Measurements from ENCODE around the gene SP140L.
"Not testable (repeated sequence)": the region's sequence is repeated elsewhere in the genome, so short reads cannot be mapped to it uniquely, and the experiment has no call there.

SP140L gene

GRCh38 chr2:230326453-230327417, at the start of gene SP140L:
TSS of gene SP140L (plus strand) at chr2:230327193. CDS start at chr2:230327270, 77 bp downstream.
- Histone ChIP-seq H3K9me3 (ENCODE audit: control insufficient read depth, low read length) (no peaks in the 10 kb centered on the region), H3K27me3 (ENCODE audit: control insufficient read depth, insufficient read depth, low read length) (peaks cover 4% of the 10 kb centered on the region), H3K9ac (ENCODE audit: low read length) (peak within 1 kb of the TSS; percentile 78), H3K36me3 (ENCODE audit: control insufficient read depth, insufficient read depth, low read length) (no peaks in the 10 kb centered on the region), H3K4me1 (ENCODE audit: control insufficient read depth, insufficient read depth, low read length) (peaks cover 7% of the 10 kb centered on the region), H3K4me3 (ENCODE audit: low read length) (peak within 1 kb of the TSS; percentile 64)

GRCh38 chr2:230282936-230283335, 44.1 kb upstream of the SP140L start:
- Histone ChIP-seq H3K4me3 (ENCODE audit: low read length) (no peak overlapping the region), H3K9ac (ENCODE audit: low read length) (no peak overlapping the region), H3K27me3 (ENCODE audit: control insufficient read depth, insufficient read depth, low read length) (no peaks in the 10 kb centered on the region), H3K9me3 (ENCODE audit: control insufficient read depth, low read length) (no peaks in the 10 kb centered on the region), H3K4me1 (ENCODE audit: control insufficient read depth, insufficient read depth, low read length) (no peaks in the 10 kb centered on the region), H3K36me3 (ENCODE audit: control insufficient read depth, insufficient read depth, low read length) (no peaks in the 10 kb centered on the region)

- H3K27me3 ChIP-seq (ENCODE audit: control insufficient read depth, insufficient read depth, low read length): no peaks in the 10 kb centered on the region
- no peaks in the 10 kb centered on the region for H3K9me3 ChIP-seq (ENCODE audit: control insufficient read depth, low read length)
- H3K9ac ChIP-seq (ENCODE audit: low read length): no peak overlapping the region
- H3K36me3 ChIP-seq (ENCODE audit: control insufficient read depth, insufficient read depth, low read length): no peaks in the 10 kb centered on the region
- H3K4me1 ChIP-seq (ENCODE audit: control insufficient read depth, insufficient read depth, low read length): no peaks in the 10 kb centered on the region
- no peak overlapping the region for H3K4me3 ChIP-seq (ENCODE audit: low read length)
Measured at GRCh38 chr2:230286048-230286447, 40.9 kb upstream of the SP140L start.

- not testable (repeated sequence) for H3K9ac ChIP-seq (ENCODE audit: low read length); H3K27me3 ChIP-seq (ENCODE audit: control insufficient read depth, insufficient read depth, low read length); H3K4me3 ChIP-seq (ENCODE audit: low read length); H3K4me1 ChIP-seq (ENCODE audit: control insufficient read depth, insufficient read depth, low read length); H3K36me3 ChIP-seq (ENCODE audit: control insufficient read depth, insufficient read depth, low read length); H3K9me3 ChIP-seq (ENCODE audit: control insufficient read depth, low read length)
Measured at GRCh38 chr2:230289311-230289710, 37.7 kb upstream of the SP140L start.

GRCh38 chr2:230295192-230295591, 31.8 kb upstream of the SP140L start:
- H3K9ac ChIP-seq (ENCODE audit: low read length): no peak overlapping the region
- H3K27me3 ChIP-seq (ENCODE audit: control insufficient read depth, insufficient read depth, low read length): no peaks in the 10 kb centered on the region

GRCh38 chr2:230296917-230297316, 30.1 kb upstream of the SP140L start:
- H3K9me3 ChIP-seq (ENCODE audit: control insufficient read depth, low read length): no peaks in the 10 kb centered on the region
- no peaks in the 10 kb centered on the region for H3K27me3 ChIP-seq (ENCODE audit: control insufficient read depth, insufficient read depth, low read length)
- H3K9ac ChIP-seq (ENCODE audit: low read length): no peak overlapping the region
- no peak overlapping the region for H3K4me3 ChIP-seq (ENCODE audit: low read length)
- no peaks in the 10 kb centered on the region for H3K4me1 ChIP-seq (ENCODE audit: control insufficient read depth, insufficient read depth, low read length)
- H3K36me3 ChIP-seq (ENCODE audit: control insufficient read depth, insufficient read depth, low read length): no peaks in the 10 kb centered on the region

More at GRCh38 chr2:230295192-230295591, 31.8 kb upstream of the SP140L start:
- Histone ChIP-seq H3K4me3 (ENCODE audit: low read length) (no peak overlapping the region), H3K9me3 (ENCODE audit: control insufficient read depth, low read length) (no peaks in the 10 kb centered on the region), H3K36me3 (ENCODE audit: control insufficient read depth, insufficient read depth, low read length) (no peaks in the 10 kb centered on the region), H3K4me1 (ENCODE audit: control insufficient read depth, insufficient read depth, low read length) (no peaks in the 10 kb centered on the region)

GRCh38 chr2:230299618-230300017, 27.4 kb upstream of the SP140L start:
- H3K9ac ChIP-seq (ENCODE audit: low read length): no peak overlapping the region
- no peaks in the 10 kb centered on the region for H3K9me3 ChIP-seq (ENCODE audit: control insufficient read depth, low read length)
- no peak overlapping the region for H3K4me3 ChIP-seq (ENCODE audit: low read length)
- no peaks in the 10 kb centered on the region for H3K36me3 ChIP-seq (ENCODE audit: control insufficient read depth, insufficient read depth, low read length)
- no peaks in the 10 kb centered on the region for H3K27me3 ChIP-seq (ENCODE audit: control insufficient read depth, insufficient read depth, low read length)
- no peaks in the 10 kb centered on the region for H3K4me1 ChIP-seq (ENCODE audit: control insufficient read depth, insufficient read depth, low read length)

GRCh38 chr2:230305416-230306275, 21.3 kb upstream of the SP140L start:
- no peak overlapping the region for H3K9ac ChIP-seq (ENCODE audit: low read length)
- H3K9me3 ChIP-seq (ENCODE audit: control insufficient read depth, low read length): no peaks in the 10 kb centered on the region
- no peak overlapping the region for H3K4me3 ChIP-seq (ENCODE audit: low read length)
- H3K36me3 ChIP-seq (ENCODE audit: control insufficient read depth, insufficient read depth, low read length): no peaks in the 10 kb centered on the region
- no peaks in the 10 kb centered on the region for H3K4me1 ChIP-seq (ENCODE audit: control insufficient read depth, insufficient read depth, low read length)
- no peaks in the 10 kb centered on the region for H3K27me3 ChIP-seq (ENCODE audit: control insufficient read depth, insufficient read depth, low read length)

GRCh38 chr2:230306474-230306873, 20.5 kb upstream of the SP140L start:
- no peaks in the 10 kb centered on the region for H3K4me1 ChIP-seq (ENCODE audit: control insufficient read depth, insufficient read depth, low read length)
- no peak overlapping the region for H3K4me3 ChIP-seq (ENCODE audit: low read length)
- no peak overlapping the region for H3K9ac ChIP-seq (ENCODE audit: low read length)
- no peaks in the 10 kb centered on the region for H3K9me3 ChIP-seq (ENCODE audit: control insufficient read depth, low read length)
- no peaks in the 10 kb centered on the region for H3K36me3 ChIP-seq (ENCODE audit: control insufficient read depth, insufficient read depth, low read length)
- no peaks in the 10 kb centered on the region for H3K27me3 ChIP-seq (ENCODE audit: control insufficient read depth, insufficient read depth, low read length)

GRCh38 chr2:230307485-230307884, 19.5 kb upstream of the SP140L start:
- no peaks in the 10 kb centered on the region for H3K4me1 ChIP-seq (ENCODE audit: control insufficient read depth, insufficient read depth, low read length)
- H3K27me3 ChIP-seq (ENCODE audit: control insufficient read depth, insufficient read depth, low read length): no peaks in the 10 kb centered on the region
- H3K4me3 ChIP-seq (ENCODE audit: low read length): no peak overlapping the region
- H3K36me3 ChIP-seq (ENCODE audit: control insufficient read depth, insufficient read depth, low read length): no peaks in the 10 kb centered on the region
- no peaks in the 10 kb centered on the region for H3K9me3 ChIP-seq (ENCODE audit: control insufficient read depth, low read length)
- no peak overlapping the region for H3K9ac ChIP-seq (ENCODE audit: low read length)

GRCh38 chr2:230308402-230309000, 18.5 kb upstream of the SP140L start:
- Histone ChIP-seq H3K9me3 (ENCODE audit: control insufficient read depth, low read length) (no peaks in the 10 kb centered on the region), H3K9ac (ENCODE audit: low read length) (no peak overlapping the region), H3K4me3 (ENCODE audit: low read length) (no peak overlapping the region), H3K27me3 (ENCODE audit: control insufficient read depth, insufficient read depth, low read length) (no peaks in the 10 kb centered on the region), H3K4me1 (ENCODE audit: control insufficient read depth, insufficient read depth, low read length) (no peaks in the 10 kb centered on the region), H3K36me3 (ENCODE audit: control insufficient read depth, insufficient read depth, low read length) (no peaks in the 10 kb centered on the region)

- H3K9ac ChIP-seq (ENCODE audit: low read length); H3K4me3 ChIP-seq (ENCODE audit: low read length); H3K4me1 ChIP-seq (ENCODE audit: control insufficient read depth, insufficient read depth, low read length); H3K27me3 ChIP-seq (ENCODE audit: control insufficient read depth, insufficient read depth, low read length); H3K36me3 ChIP-seq (ENCODE audit: control insufficient read depth, insufficient read depth, low read length); H3K9me3 ChIP-seq (ENCODE audit: control insufficient read depth, low read length): not testable (repeated sequence)
Measured at GRCh38 chr2:230310792-230311191, 16.2 kb upstream of the SP140L start.

Data from mucosa of stomach (tissue), 1 donor.